A549 (cell line): ENCODE results near the gene SEC24D.

Experiments used
- JUNB ChIP-seq: fragments of >200 bp; sonication (Bioruptor Twin); formaldehyde crosslinking; IDR thresholded peaks from 2 replicates; pipeline ENCODE4 v1.6.1; 2016
- MAX ChIP-seq: IDR thresholded peaks from 2 replicates; pipeline ENCODE4 v1.6.1; 2012
- POLR2A ChIP-seq: IDR thresholded peaks from 2 replicates; pipeline ENCODE4 v1.6.1; 2012; ENCODE audit warnings: mild to moderate bottlenecking, low read length
- RFX5 ChIP-seq: fragments of 450-650 bp; IDR thresholded peaks from 2 replicates; pipeline ENCODE4 v1.7.1; 2014; ENCODE audit warnings: antibody characterized with exemption, mild to moderate bottlenecking, moderate library complexity
- SMC3 ChIP-seq: fragments of >200 bp; sonication (Bioruptor Twin); formaldehyde crosslinking; IDR thresholded peaks from 3 replicates; pipeline ENCODE4 v1.6.1; 2018; ENCODE audit warnings: inconsistent platforms
- TF ChIP-seq, protein P1 (sequence below): fragments of >200 bp; sonication (Bioruptor Twin); formaldehyde crosslinking; IDR thresholded peaks from 3 replicates; pipeline ENCODE4 v1.5.1; 2016

- no peak for TF ChIP-seq MAX
- no peak for TF ChIP-seq JUNB
- no peak for TF ChIP-seq RFX5
- TF ChIP-seq, protein P1, sequence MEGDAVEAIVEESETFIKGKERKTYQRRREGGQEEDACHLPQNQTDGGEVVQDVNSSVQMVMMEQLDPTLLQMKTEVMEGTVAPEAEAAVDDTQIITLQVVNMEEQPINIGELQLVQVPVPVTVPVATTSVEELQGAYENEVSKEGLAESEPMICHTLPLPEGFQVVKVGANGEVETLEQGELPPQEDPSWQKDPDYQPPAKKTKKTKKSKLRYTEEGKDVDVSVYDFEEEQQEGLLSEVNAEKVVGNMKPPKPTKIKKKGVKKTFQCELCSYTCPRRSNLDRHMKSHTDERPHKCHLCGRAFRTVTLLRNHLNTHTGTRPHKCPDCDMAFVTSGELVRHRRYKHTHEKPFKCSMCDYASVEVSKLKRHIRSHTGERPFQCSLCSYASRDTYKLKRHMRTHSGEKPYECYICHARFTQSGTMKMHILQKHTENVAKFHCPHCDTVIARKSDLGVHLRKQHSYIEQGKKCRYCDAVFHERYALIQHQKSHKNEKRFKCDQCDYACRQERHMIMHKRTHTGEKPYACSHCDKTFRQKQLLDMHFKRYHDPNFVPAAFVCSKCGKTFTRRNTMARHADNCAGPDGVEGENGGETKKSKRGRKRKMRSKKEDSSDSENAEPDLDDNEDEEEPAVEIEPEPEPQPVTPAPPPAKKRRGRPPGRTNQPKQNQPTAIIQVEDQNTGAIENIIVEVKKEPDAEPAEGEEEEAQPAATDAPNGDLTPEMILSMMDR = no peak
- TF ChIP-seq SMC3 = no peak
- no peak for TF ChIP-seq POLR2A
Observed at GRCh38 chr4:118703118-118703517, 132.8 kb downstream of the SEC24D start.
